HUES6 (cell line): ENCODE measurements around the gene KRTAP9-6.
"Not testable (repeated sequence)": the region's sequence is repeated elsewhere in the genome, so short reads cannot be mapped to it uniquely, and the experiment has no call there.

ENCODE experiments used
- H3K27ac ChIP-seq: 2 replicates; pipeline ENCODE4 v1.7.0; 2013; ENCODE audit warnings: low read depth, mild to moderate bottlenecking, low read length, inconsistent platforms
- H3K27me3 ChIP-seq: 2 replicates; pipeline ENCODE4 v1.6.1; 2013; ENCODE audit warnings: low read length; ENCODE audit not compliant: control insufficient read depth, insufficient read depth
- H3K36me3 ChIP-seq: 2 replicates; pipeline ENCODE4 v1.6.1; 2013; ENCODE audit warnings: low read length; ENCODE audit not compliant: control insufficient read depth, insufficient read depth
- H3K4me1 ChIP-seq: 2 replicates; pipeline ENCODE4 v1.6.1; 2013; ENCODE audit warnings: low read length; ENCODE audit not compliant: control insufficient read depth, insufficient read depth
- H3K4me3 ChIP-seq: 2 replicates; pipeline ENCODE4 v1.5.1; 2013; ENCODE audit warnings: low read depth, low read length
- H3K9ac ChIP-seq: one replicate; pipeline ENCODE4 v1.6.1; 2013; ENCODE audit warnings: mild to moderate bottlenecking, low read length
- H3K9me3 ChIP-seq: 2 replicates; pipeline ENCODE4 v1.6.1; 2013; ENCODE audit warnings: low read depth, low read length; ENCODE audit not compliant: control insufficient read depth, insufficient read depth

Gene KRTAP9-6

DNA sequence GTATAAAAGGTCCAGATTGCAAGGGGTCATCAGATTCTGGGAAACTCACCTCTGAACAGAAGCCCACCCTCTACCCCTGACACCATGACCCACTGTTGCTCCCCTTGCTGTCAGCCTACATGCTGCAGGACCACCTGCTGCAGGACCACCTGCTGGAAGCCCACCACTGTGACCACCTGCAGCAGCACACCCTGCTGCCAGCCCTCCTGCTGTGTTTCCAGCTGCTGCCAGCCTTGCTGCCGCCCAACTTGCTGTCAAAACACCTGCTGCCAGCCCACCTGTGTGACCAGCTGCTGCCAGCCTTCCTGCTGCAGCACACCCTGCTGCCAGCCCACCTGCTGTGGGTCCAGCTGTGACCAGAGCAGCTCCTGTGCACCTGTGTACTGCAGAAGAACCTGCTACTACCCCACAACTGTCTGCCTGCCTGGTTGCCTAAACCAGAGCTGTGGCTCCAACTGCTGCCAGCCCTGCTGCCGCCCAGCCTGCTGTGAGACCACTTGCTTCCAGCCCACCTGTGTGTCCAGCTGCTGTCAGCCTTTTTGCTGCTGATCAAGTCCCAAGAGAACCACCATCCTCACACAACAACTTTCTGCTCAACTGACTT, 15.4 kb upstream of the KRTAP9-6 start, which contains the start of gene KRTAP9-4:
TSS of gene KRTAP9-4 (plus strand) at position 51 of the 604 bp plus-strand sequence. CDS start at position 85, 34 bp downstream.
- H3K27ac ChIP-seq, H3K9me3 ChIP-seq, H3K4me1 ChIP-seq, H3K4me3 ChIP-seq, H3K9ac ChIP-seq, H3K36me3 ChIP-seq: not testable (repeated sequence)
- peaks cover 42% of the 10 kb centered on the region for H3K27me3 ChIP-seq

DNA sequence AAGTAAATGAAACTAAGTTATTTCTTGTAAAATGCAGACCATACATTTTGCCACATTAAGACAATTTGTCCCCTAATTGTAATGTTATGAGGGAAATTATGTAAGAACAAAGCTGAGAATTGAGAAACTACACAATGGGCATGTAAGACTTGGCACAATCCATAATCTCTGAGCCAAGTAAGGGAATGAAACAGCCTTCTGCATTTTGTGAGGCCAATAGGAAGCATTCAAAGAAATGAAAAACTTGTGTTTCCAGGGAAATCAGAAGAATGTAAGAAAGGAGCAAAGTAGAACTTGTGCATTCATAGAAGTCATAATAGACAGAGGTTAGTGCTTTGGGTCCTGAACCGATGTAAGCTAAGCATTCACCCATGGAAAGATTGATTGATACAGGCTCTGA, 13.9 kb upstream of the KRTAP9-6 start:
- Histone ChIP-seq H3K4me3 (no peak overlapping the region), H3K9ac (no peak overlapping the region), H3K4me1 (no peaks in the 10 kb centered on the region), H3K27ac (no peak overlapping the region), H3K36me3 (no peaks in the 10 kb centered on the region), H3K9me3 (no peaks in the 10 kb centered on the region), H3K27me3 (peaks cover 42% of the 10 kb centered on the region)

GRCh38 chr17:41254861-41255260, 10.3 kb upstream of the KRTAP9-6 start:
- Histone ChIP-seq H3K4me1 (no peaks in the 10 kb centered on the region), H3K27me3 (peaks cover 48% of the 10 kb centered on the region), H3K4me3 (no peak overlapping the region), H3K36me3 (no peaks in the 10 kb centered on the region), H3K27ac (no peak overlapping the region), H3K9ac (no peak overlapping the region), H3K9me3 (no peaks in the 10 kb centered on the region)

- not testable (repeated sequence) for H3K9ac ChIP-seq, H3K36me3 ChIP-seq, H3K9me3 ChIP-seq, H3K4me1 ChIP-seq, H3K4me3 ChIP-seq, H3K27ac ChIP-seq
- peaks cover 46% of the 10 kb centered on the region for H3K27me3 ChIP-seq
Observed at GRCh38 chr17:41255381-41256290, 9.5 kb upstream of the KRTAP9-6 start, which contains the start of gene KRTAP9-9. Gene KRTAP9-9 (plus strand): TSS chr17:41255384.

GRCh38 chr17:41256291-41256685, 8.9 kb upstream of the KRTAP9-6 start:
- H3K9ac ChIP-seq = no peak overlapping the region

DNA sequence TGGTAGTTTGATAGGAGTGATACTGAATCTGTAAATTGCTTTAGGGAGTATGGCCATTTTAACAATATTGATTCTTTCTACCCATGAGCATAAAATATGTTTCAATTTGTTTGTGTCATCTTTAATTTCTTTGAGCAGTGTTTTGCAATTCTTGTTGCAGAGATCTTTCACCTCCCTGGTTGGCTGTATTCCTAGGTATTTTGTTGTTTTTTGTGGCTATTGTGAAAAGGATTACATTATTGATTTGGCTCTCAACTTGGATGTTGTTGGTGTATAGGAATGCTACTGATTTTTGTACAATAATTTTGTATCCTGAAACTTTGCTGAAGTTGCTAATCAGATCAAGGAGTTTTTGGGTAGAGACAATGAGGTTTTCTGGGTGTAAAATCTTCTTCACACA, 6.8 kb upstream of the KRTAP9-6 start:
- H3K9me3 ChIP-seq = no peaks in the 10 kb centered on the region
- H3K4me3 ChIP-seq = no peak overlapping the region
- H3K4me1 ChIP-seq = no peaks in the 10 kb centered on the region
- H3K27me3 ChIP-seq = peaks cover 34% of the 10 kb centered on the region
- no peak overlapping the region for H3K9ac ChIP-seq
- H3K27ac ChIP-seq = no peak overlapping the region
- H3K36me3 ChIP-seq = no peaks in the 10 kb centered on the region

More at GRCh38 chr17:41256291-41256685, 8.9 kb upstream of the KRTAP9-6 start:
- Histone ChIP-seq H3K4me3 (no peak overlapping the region), H3K36me3 (no peaks in the 10 kb centered on the region), H3K9me3 (no peaks in the 10 kb centered on the region), H3K27me3 (peaks cover 44% of the 10 kb centered on the region), H3K4me1 (no peaks in the 10 kb centered on the region), H3K27ac (no peak overlapping the region)

DNA sequence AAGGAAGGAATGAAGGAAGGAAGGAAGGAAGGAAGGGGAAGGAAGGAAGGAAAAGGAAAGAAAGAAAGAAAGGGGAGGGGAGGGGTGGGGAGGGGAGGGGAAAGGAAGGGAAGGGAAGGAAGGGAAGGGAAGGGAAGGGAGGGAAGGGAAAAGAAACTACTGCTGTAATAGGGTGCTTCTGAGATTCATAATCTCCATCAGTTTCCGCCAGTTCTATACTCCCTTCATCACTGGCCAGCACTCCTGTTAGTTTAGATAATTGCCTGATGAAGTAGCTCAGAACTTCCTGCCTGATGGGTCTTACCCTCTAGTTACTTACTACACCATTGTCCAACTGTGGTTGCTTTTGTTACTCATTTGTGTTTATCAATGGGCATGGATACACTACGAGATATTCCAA, 2.0 kb upstream of the KRTAP9-6 start:
- H3K4me1 ChIP-seq = no peaks in the 10 kb centered on the region

GRCh38 chr17:41264599-41264998, 579 bp upstream of the KRTAP9-6 start:
- no peaks in the 10 kb centered on the region for H3K4me1 ChIP-seq
- H3K36me3 ChIP-seq = no peaks in the 10 kb centered on the region
- no peak overlapping the region for H3K4me3 ChIP-seq
- no peak overlapping the region for H3K27ac ChIP-seq
- no peak overlapping the region for H3K9ac ChIP-seq
- H3K9me3 ChIP-seq = no peaks in the 10 kb centered on the region
- peaks cover 23% of the 10 kb centered on the region; the same call in 1 of the 2 replicates for H3K27me3 ChIP-seq

More for the DNA sequence above, 2.0 kb upstream of the KRTAP9-6 start:
- peaks cover 33% of the 10 kb centered on the region; the same call in 1 of the 2 replicates for H3K27me3 ChIP-seq
- no peaks in the 10 kb centered on the region for H3K9me3 ChIP-seq
- no peaks in the 10 kb centered on the region for H3K36me3 ChIP-seq
- H3K4me3 ChIP-seq = no peak overlapping the region
- no peak overlapping the region for H3K9ac ChIP-seq
- H3K27ac ChIP-seq = no peak overlapping the region

GRCh38 chr17:41267711-41268110, 2.5 kb downstream of the KRTAP9-6 start:
- Histone ChIP-seq H3K27me3 (peaks cover 19% of the 10 kb centered on the region; the same call in 1 of the 2 replicates), H3K9ac (no peak overlapping the region), H3K4me3 (no peak overlapping the region), H3K36me3 (no peaks in the 10 kb centered on the region), H3K27ac (no peak overlapping the region), H3K9me3 (no peaks in the 10 kb centered on the region), H3K4me1 (no peaks in the 10 kb centered on the region)

- not testable (repeated sequence) for H3K4me1 ChIP-seq, H3K36me3 ChIP-seq
Observed at GRCh38 chr17:41271323-41271722, 6.1 kb downstream of the KRTAP9-6 start.

GRCh38 chr17:41271858-41272257, 6.7 kb downstream of the KRTAP9-6 start:
- Histone ChIP-seq H3K9me3 (no peaks in the 10 kb centered on the region), H3K36me3 (no peaks in the 10 kb centered on the region), H3K9ac (no peak overlapping the region), H3K4me1 (no peaks in the 10 kb centered on the region), H3K4me3 (no peak overlapping the region), H3K27ac (no peak overlapping the region), H3K27me3 (peaks cover 18% of the 10 kb centered on the region; the same call in 1 of the 2 replicates)

More at GRCh38 chr17:41271323-41271722, 6.1 kb downstream of the KRTAP9-6 start:
- H3K27me3 ChIP-seq = peaks cover 16% of the 10 kb centered on the region; the same call in 1 of the 2 replicates
- not testable (repeated sequence) for H3K4me3 ChIP-seq, H3K27ac ChIP-seq, H3K9me3 ChIP-seq, H3K9ac ChIP-seq
